PC-9 (cell line): ENCODE results near the gene RFX7. TPM values are rescaled to one million over a fixed set of nuclear protein-coding genes. Genes with fewer than 3 reads are reported as not detected.

Experiments used
- BruUV-seq: library from RNA; stranded (reverse); fragments of 400-500 nt; replicated peaks from 2 replicates; lab custom pipeline; 2021; lab: Mats Ljungman, UMichigan
- CTCF ChIA-PET: fragments of 300-600 bp; sonication (Branson Sonifier 250); formaldehyde crosslinking; loops from one replicate; lab custom pipeline; 2022; ENCODE audit warnings: antibody characterized with exemption; lab: Charles Lee
- POLR2A ChIA-PET: fragments of 300-600 bp; sonication (Branson Sonifier 250); formaldehyde crosslinking; loops from one replicate; lab custom pipeline; 2022; ENCODE audit warnings: antibody characterized with exemption; ENCODE audit not compliant: unreplicated experiment; lab: Charles Lee
- DNase-seq, 2 experiments: peaks; one replicate each; pipeline versions ENCODE4 v3.0.0 to v3.0.0-alpha.2; 2015 to 2022; ENCODE audit warnings: mixed read lengths in 1 of 2
- H2AFZ ChIP-seq: fragments of 200-600 bp; sonication (generic); 2 replicates; pipeline ENCODE4 v1.8.1; 2017; ENCODE audit warnings: antibody characterized with exemption
- H3F3A ChIP-seq: fragments of 200-600 bp; sonication (generic); 2 replicates; pipeline ENCODE4 v1.8.1; 2017; ENCODE audit warnings: antibody characterized with exemption, mild to moderate bottlenecking, low read depth; ENCODE audit not compliant: insufficient read depth
- H3K27ac ChIP-seq: fragments of 200-600 bp; sonication (generic); 2 replicates; pipeline ENCODE4 v1.6.1; 2016; ENCODE audit warnings: mixed run types
- H3K27me3 ChIP-seq: fragments of 200-600 bp; sonication (generic); 2 replicates; pipeline ENCODE4 v1.6.1; 2016; ENCODE audit warnings: low read depth, mixed run types; ENCODE audit not compliant: insufficient read depth
- H3K36me3 ChIP-seq: fragments of 200-600 bp; sonication (generic); 2 replicates; pipeline ENCODE4 v1.6.1; 2016; ENCODE audit warnings: low read depth, mixed run types
- H3K4me1 ChIP-seq: fragments of 200-600 bp; sonication (generic); replicated peaks from 2 replicates; pipeline ENCODE4 v1.6.1; 2016; ENCODE audit warnings: mixed run types; ENCODE audit not compliant: insufficient read depth
- H3K4me2 ChIP-seq: fragments of 200-600 bp; sonication (generic); 2 replicates; pipeline ENCODE4 v1.6.1; 2017; ENCODE audit warnings: mixed run types
- H3K4me3 ChIP-seq: fragments of 200-600 bp; sonication (generic); 2 replicates; pipeline ENCODE4 v1.6.1; 2016; ENCODE audit warnings: mixed run types
- H3K79me2 ChIP-seq: fragments of 200-600 bp; sonication (generic); 2 replicates; pipeline ENCODE4 v1.6.1; 2017; ENCODE audit warnings: low read depth, mixed run types
- H3K9me2 ChIP-seq: fragments of 200-600 bp; sonication (generic); 2 replicates; pipeline ENCODE4 v1.8.1; 2017; ENCODE audit warnings: mild to moderate bottlenecking; ENCODE audit not compliant: insufficient read depth
- H3K9me3 ChIP-seq: fragments of 200-600 bp; sonication (generic); 2 replicates; pipeline ENCODE4 v1.8.1; 2016; ENCODE audit warnings: low read depth; ENCODE audit not compliant: insufficient read depth
- H4K20me1 ChIP-seq: fragments of 200-600 bp; sonication (generic); 2 replicates; pipeline ENCODE4 v1.8.1; 2017; ENCODE audit not compliant: insufficient read depth
- EZH2 ChIP-seq: fragments of 200-600 bp; sonication (generic); IDR thresholded peaks from 2 replicates; pipeline ENCODE4 v1.8.0; 2017; ENCODE audit warnings: antibody characterized with exemption, low read depth
- intact Hi-C: fragments of 100-400 bp; cut with micrococcal nuclease; formaldehyde crosslinking; loops from one replicate; pipeline ENCODE4 v1.10.0; 2022; ENCODE audit not compliant: unreplicated experiment
- total RNA-seq: library from RNA; stranded (reverse); gene quantifications from 2 replicates; pipeline ENCODE4 v1.2.3, GENCODE V29; 2021
- TF ChIP-seq, protein P1 (sequence below): fragments of 200-600 bp; sonication (generic); conservative IDR thresholded peaks from 2 replicates; pipeline ENCODE4 v1.6.1; 2017; ENCODE audit warnings: mixed run types, antibody characterized with exemption, mild to moderate bottlenecking, moderate library complexity

RFX7 gene
- total RNA-seq, 1 experiment from 2014 or later, result 24.6 TPM

DNA sequence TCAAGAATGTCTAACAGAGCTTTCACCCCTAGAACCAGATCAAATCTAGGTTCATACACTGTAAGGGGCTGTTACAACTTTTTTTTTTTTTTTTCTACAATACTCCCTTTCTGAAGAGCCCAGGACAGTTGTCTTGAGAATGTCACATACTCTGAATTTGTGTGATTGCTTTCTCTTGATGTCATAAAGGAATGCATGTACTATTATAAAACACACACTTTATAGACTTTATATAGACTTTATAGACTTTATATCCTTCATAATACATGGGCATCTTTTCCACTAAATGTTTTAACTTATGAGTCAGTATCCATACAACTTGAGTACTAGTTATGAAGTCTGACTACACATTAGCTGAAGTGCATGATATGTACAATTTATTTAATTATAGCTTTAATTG lies 26.3 kb downstream of the RFX7 start:
- no peaks in the 10 kb centered on the region for H3K4me1 ChIP-seq
- TF ChIP-seq, protein P1, sequence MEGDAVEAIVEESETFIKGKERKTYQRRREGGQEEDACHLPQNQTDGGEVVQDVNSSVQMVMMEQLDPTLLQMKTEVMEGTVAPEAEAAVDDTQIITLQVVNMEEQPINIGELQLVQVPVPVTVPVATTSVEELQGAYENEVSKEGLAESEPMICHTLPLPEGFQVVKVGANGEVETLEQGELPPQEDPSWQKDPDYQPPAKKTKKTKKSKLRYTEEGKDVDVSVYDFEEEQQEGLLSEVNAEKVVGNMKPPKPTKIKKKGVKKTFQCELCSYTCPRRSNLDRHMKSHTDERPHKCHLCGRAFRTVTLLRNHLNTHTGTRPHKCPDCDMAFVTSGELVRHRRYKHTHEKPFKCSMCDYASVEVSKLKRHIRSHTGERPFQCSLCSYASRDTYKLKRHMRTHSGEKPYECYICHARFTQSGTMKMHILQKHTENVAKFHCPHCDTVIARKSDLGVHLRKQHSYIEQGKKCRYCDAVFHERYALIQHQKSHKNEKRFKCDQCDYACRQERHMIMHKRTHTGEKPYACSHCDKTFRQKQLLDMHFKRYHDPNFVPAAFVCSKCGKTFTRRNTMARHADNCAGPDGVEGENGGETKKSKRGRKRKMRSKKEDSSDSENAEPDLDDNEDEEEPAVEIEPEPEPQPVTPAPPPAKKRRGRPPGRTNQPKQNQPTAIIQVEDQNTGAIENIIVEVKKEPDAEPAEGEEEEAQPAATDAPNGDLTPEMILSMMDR, result no peak
- TF ChIP-seq EZH2, result no peak
- H3K9me2 ChIP-seq, result no peaks in the 10 kb centered on the region
- DNase-seq, result no peak
- intact Hi-C loops, result no loop called here
- POLR2A ChIA-PET, result no interaction called here
- no peak overlapping the region for H2AFZ ChIP-seq
- H3K27ac ChIP-seq, result no peak overlapping the region
- H4K20me1 ChIP-seq, result no peaks in the 10 kb centered on the region
- no peak overlapping the region for H3K4me3 ChIP-seq
- CTCF ChIA-PET, result no interaction called here
- no peaks in the 10 kb centered on the region for H3K9me3 ChIP-seq
- H3K27me3 ChIP-seq, result no peaks in the 10 kb centered on the region
- H3K79me2 ChIP-seq, result peaks cover 5% of the 10 kb centered on the region; the same call in 1 of the 2 replicates
- 0 out of 2 replicates have a peak, but pooled peaks cover 5% of the 10 kb centered on the region for H3K36me3 ChIP-seq
- H3K4me2 ChIP-seq, result no peak overlapping the region
- H3F3A ChIP-seq, result no peaks in the 10 kb centered on the region
- no TSS peak for BruUV-seq

DNA sequence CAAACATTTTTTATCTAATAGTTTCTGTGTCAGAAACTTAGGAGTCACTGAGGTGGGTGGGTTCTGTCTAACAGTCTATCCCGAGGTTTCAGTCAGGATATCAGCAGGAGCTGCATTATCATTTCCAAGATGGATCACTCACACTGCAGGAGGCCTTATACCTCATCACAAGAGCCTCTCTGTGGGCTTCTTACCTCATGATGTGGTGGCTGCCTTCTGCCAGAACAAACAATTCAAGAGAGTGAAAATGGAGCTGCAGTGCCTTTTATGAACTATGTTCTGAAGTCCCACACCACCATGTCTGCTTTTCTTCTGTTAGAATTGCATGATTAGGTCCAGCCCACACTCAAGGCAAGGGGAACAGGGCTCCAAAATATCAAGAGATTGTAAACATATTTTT lies 27.9 kb downstream of the RFX7 start:
- Histone ChIP-seq H3K79me2 (peaks cover 21% of the 10 kb centered on the region), H3K27ac (no peak overlapping the region), H2AFZ (no peak overlapping the region), H3K4me2 (no peak overlapping the region), H3K9me3 (no peaks in the 10 kb centered on the region), H3K27me3 (no peaks in the 10 kb centered on the region), H3K36me3 (no peaks in the 10 kb centered on the region), H3K9me2 (no peaks in the 10 kb centered on the region), H4K20me1 (no peaks in the 10 kb centered on the region), H3K4me3 (no peak overlapping the region), H3K4me1 (no peaks in the 10 kb centered on the region), H3F3A (no peaks in the 10 kb centered on the region)
- intact Hi-C loops, result no loop called here
- BruUV-seq, result no TSS peak
- POLR2A ChIA-PET, result no interaction called here
- DNase-seq, result no peak
- TF ChIP-seq, protein P1, result no peak
- no peak for TF ChIP-seq EZH2
- CTCF ChIA-PET, result interaction anchor here (0.6 kb wide), 1 partner anchor 92 kb away, joined by 3 read pairs; no protein-coding TSS in a partner anchor

DNA sequence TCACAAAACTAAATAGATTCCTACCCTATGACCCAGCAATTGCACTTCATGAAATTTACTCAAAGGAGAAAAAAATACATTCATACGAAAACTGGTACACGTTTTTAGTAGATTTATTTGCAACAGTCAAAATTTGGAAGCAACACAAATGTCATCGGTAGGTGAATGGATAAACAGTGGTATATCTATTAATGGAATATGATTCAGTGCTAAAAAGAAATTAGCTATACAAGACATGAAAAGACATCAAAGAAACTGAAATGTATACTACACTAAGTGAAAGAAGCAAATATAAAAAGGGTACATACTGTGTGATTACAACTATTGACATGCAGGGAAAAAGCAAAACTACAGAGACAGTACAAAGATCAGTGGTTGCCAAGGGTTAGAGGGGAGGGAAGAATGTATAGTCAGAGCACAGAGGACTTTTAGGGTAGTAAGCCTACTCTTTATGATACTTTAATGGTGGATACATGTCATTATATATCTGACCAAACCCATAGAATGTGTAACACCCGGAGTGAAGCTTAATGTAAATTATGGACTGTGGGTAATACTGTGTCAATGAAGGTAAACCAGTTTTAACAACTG lies 31.6 kb downstream of the RFX7 start:
- TF ChIP-seq, protein P1, result no peak
- TF ChIP-seq EZH2, result no peak
- Histone ChIP-seq H2AFZ (no peak overlapping the region), H3K36me3 (no peaks in the 10 kb centered on the region), H3K4me3 (no peak overlapping the region), H3K27ac (no peak overlapping the region), H3K9me3 (no peaks in the 10 kb centered on the region), H3K79me2 (peaks cover 49% of the 10 kb centered on the region), H4K20me1 (no peaks in the 10 kb centered on the region; the same call in 1 of the 2 replicates), H3K4me1 (no peaks in the 10 kb centered on the region), H3K27me3 (no peaks in the 10 kb centered on the region), H3K4me2 (no peak overlapping the region), H3F3A (no peaks in the 10 kb centered on the region), H3K9me2 (no peaks in the 10 kb centered on the region)
- intact Hi-C loops, result no loop called here
- ChIA-PET CTCF (interaction anchor here (0.5 kb wide), 1 partner anchor 1095 kb away, joined by 3 read pairs; no protein-coding TSS in a partner anchor), POLR2A (no interaction called here)
- no TSS peak for BruUV-seq
- no peak for DNase-seq
